Stimulated activated CD8-positive, alpha-beta memory T cell treated with anti-CD3 and anti-CD28 coated beads, Interleukin-7, amount 100 ng/mL, for 48 hours (primary cell): Measurements from ENCODE around the gene STK32A.

Source experiments
- DNase-seq, 2 donors: peaks; one replicate each; pipeline ENCODE4 v3.0.0-alpha.2; 2020; ENCODE audit warnings: low read depth in 1 of 2; ENCODE audit errors: extremely low read depth in 1 of 2

Gene STK32A

DNA sequence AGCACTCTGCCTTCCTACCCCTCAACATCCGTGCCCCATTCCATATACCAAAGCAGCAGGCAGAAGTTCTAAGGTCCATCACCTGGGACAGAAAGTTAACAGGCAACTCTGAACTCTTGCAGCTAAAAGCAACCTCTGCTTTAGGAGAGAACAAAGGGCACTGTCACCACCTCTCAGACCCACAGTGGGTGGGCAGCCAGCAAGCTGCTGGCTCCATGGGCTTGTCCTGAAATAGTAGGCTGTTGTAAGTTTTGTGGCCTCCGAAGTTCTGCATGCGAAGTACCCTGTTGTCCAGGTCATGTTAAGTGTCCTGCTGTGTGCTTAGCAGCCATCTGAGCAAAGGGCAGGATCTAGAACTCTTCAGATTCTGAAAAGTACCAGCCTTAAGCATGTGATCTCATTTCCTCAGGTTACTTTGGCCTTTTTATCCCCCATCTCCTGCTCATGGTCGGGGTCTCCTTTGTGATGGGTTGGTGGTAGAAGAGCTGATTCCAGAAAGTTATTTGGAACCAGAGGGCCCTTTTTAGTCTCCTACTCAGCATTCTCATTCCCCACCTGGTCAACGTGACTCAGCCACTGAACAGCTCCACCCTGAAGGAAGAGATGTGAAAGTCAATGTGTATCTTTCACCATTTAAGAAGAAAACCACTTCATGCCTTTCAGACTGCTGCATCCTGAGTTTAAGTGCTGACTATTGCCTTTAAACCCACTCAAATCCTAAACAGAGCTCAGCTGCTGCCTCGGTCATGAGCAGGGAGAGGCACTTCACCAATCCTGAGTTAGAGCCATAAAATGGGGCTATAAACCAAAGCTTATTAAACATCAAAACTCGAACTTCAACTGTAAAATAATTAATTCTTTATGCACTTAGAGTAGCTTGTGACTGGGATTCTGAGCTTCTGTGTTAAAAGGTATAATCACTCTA lies 153.6 kb downstream of the STK32A start:
- no peak for DNase-seq

DNA sequence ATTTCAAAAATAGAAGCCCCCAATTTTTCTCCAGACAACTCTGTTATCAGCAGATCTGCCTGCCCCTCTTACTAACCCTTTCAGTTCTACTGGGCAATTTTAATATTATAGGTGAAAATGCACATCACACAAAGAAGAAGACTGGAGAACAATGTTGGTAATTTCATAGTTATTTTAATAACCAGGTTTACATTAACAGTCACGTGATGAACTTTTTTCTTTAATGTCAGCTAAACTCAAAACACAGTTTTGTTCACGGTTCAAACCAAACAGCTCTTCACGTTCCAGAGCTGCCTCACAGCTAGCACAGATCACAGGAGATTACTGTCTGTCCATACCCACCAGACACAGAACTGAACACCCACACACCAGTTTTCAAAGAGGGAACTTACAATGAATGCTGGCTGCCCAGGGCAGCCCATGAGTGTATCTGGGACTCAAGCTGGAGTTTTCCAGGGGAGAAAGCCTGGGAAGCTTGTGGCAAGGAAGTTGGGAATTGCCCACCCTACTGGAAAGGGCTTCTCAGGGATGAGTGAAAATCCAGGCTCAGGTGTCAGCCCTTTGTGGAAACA lies 155.9 kb downstream of the STK32A start:
- no peak for DNase-seq

DNA sequence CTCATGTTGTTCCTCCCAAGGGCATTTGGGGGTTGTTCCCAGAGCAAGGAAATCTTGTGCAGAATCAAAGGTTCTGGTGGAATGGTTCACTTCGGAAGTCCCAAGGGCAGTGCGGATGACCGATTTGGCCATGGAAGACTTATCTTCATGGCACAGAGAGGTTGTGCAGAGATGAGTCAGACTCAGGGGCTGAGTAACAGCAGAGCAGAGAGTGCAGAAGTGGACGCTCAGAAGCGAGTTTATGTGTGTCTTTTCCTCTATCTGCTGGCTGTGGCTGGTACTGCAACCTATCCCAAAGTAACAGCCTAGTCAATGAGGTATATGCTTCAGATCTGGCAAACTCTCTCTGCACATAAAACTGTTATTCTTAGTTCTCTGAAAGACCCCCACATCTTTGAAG lies 157.0 kb downstream of the STK32A start:
- DNase-seq: no peak

DNA sequence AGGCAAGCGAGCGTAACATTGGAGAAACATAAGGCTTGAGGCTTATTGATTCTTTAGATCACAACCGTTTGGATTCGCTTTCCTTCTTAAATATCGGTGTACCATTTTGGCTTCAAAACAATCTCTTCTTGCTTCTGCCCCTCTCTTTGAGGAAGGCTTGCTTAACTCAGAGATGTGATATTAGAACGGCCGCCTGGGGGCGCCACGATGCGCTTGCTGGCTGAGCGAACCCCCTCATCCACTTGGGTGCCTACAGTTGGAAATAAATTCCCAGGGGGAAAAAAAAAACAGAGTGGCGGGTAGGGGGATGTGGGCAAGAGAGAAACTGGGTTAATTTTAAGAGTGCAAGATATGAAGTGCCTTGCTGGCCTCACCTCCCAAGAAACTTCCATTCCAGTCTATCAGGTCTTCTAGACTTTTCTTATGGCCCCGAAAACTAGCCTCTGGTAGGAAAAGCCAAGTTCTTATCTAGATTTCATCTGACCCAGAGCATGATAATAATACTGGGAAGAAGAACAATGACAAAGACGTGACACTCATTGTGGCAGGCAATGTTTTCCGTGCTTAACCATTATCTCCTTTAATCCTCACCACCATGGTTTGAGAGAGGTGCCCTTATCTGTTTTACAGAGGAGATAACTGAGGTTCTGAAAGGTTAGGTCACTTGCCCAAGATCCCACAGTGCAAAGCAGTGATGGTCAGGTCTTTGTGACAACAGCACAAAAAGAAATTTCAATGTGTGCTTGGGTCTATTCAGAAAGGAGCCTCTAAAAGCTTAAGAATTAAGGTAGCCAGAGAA lies 159.2 kb downstream of the STK32A start:
- no peak for DNase-seq

DNA sequence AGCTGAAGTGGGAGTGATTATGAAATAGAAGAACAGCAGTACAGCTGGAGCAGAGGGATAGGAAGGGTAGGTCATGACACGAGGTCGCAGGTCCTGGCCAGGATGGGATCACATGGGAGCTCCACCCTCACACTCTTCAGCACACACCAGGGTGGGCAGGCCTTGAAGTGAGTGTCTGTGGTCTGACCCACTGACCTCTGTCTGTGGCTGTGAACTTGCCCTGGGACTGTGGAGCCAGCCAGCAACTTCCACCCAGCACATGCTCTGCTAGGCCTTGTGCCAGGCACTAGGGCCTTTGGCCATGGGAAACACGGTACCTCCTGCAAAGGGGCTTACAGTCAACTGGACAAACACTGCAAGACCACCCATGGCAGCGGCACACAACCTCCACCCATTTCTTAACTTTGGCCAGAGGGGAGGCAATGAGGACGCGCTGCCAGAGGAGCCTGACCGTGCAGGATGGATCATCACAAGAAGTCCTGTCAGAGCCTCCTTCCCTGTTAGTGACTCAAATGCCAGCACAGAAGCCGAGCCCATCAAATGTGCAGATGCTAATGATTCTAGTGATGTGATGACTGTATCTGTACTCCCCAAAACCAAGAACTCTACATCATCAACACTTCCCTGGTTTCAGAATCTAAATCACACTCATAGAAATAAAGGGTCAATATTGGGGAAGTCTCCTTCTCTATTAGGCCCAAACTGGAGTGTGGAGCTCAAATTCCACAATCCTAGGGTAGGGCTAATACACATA lies 161.4 kb downstream of the STK32A start:
- DNase-seq: no peak

DNA sequence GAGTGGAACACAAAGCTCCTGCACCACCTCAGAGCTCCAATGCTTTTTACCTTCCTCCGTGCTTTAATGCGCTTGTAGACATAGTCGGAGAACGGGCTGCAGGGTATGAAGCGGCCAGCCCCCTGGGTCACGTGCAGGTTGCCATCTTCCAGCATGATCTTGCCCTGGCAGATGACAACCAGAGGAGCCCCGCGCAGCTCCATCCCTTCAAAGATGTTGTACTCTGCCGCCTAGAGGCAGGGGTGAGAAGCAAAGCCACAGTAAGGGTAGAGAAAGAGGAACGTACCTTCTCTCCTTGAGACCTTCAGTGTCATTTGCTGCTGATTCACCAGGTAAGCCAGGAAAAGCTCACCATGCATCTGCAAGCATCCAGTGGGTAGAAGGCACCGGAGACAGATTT lies 162.8 kb downstream of the STK32A start:
- no peak for DNase-seq

DNA sequence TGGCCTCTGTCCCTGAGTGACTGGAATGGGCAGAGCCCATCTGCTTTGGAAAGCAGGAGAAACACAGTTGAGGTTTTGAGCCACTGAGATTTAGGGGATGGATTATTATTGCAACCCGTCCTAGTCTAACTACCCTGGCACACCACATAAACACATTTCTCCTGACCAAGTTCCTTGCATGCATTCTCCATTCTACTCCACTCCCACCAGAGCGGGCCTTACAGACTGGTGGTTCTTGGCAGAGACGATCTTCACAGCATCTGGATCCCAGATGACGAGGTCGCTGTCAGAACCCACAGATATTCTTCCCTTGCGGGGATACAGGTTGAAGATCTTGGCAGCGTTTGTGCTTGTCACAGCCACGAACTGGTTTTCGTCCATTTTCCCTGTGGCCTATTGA lies 164.0 kb downstream of the STK32A start:
- DNase-seq: no peak

DNA sequence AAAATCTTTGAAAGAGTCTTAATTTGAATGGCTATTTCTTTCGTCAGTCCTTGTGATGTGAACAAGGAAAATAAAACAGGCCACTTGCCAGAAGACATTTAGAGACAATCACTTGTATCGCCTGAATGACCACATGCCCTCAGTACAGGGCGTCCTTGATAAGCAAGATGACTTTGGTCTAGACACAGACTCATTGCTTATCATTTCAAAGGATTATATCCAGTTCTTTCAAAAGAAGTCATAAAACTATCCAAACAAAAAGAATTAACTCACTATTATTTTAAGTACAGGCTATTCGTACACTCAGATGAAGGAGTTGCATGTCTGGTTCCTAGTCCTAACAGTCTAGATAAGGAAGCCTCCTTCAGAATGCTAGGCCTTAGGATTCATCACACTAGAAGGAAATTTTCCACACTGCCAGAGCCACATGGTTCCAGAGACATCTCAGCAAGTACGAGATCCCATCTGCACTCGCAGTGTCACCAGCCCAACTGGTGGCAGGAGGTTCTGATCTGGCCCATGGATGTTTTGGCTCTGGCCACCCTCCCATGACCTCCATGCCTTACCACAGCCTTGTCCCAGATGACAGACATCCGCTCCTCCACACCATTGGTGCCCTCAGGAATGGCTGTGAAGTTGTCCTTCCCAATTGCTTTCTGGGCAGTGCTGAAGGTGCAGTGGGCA lies 165.4 kb downstream of the STK32A start:
- no peak for DNase-seq

DNA sequence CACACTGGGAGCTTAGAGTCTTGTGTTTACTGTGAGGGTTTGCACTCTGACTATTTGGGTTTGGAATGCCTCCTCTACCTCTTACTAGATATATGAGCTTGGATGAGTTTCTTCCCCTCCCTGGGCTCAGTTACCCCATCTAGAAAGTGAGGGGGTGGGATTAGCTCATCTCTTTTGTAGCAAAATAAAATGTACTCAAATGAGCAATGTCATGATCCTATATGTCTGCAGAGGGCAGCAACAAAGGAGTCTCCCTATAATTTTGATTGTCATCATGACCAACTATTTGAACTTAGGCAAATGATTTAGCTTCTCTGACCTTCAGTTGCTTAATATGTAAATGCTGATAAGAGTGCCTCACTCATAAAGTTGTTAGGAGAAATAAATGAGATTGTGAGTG lies 166.1 kb downstream of the STK32A start:
- DNase-seq: no peak

DNA sequence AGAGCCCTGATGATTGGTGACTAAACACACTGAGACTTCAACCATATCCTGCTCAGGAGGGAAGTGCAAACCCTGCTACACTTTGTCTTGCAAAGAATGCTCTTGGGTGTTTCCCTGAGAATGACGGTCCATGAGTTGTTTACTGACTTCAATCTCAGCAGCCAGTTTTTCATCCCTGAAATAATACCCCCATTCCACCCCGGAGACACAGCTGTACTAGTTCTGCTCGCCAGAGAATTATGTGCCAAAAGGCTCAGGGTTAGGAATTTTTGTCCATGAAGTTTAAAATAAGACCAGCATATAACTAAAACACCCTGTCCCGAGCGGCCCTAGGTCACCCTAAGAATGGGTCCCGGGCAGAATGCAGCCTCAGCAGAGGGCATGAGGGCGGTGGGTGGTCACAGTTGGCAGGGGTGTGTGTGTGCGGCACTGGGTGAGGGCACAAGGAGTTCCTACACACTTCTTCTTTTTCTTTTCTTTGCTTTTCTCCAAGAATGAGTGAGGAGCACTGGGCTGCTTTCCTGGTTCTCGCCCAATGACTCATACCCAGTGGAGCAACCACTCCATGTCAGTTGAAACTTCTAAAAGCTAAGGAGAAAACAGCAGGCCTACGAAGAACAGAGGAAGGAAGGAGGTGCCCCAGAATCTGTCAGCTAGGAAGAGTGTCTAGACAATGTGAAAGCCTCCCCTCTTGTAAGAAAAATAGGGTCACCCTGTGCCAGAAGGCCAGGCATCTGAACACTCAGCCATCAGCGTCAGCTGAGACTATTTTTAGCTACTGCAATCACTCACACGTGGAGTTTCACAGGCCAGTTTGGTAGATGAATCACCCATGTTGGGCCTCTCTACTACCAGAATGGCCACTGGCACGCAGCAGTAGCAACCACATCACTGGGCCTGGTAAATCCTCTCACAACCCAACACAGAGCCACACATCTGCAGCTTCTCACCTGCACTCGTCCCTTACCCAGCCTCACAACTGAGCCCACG lies 169.1 kb downstream of the STK32A start:
- DNase-seq: no peak

DNA sequence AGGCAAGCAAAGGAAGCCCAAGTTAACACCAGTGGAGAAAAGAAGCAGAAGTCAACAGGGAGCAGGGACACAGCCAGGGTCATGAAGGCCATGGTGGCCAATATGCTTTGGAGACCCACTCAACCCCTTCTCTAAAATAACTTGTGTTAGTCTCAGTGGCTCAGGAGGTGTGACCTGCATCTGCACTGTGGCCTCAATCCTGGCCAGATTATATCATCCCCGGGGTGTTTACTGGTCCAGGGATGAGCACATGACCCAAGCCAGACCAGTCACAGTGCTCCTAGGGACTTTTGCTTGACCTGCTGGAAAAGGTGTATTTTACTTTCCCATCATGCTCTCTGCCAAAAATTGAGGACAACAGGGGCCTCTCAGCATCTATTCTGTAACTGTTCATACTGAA lies 169.9 kb downstream of the STK32A start:
- DNase-seq: no peak

DNA sequence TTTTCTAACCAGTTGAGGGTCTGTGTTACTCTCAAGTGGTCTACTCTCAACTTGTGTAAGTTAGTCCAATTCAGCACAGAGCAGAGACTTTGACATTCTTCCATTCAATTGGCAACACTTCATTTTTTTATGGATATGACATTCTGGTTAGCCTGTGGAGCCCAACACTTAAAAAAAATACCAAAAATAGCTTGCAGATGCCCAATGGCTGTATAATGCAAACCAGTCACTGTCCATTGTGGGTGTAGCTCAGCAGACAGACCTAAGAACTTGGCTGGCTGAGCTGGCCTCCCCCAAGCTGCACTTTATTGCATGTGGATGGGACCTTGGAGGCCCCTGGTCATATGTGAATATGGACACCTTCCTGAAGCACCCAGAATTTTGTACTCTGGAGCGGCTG lies 171.8 kb downstream of the STK32A start:
- DNase-seq: no peak

DNA sequence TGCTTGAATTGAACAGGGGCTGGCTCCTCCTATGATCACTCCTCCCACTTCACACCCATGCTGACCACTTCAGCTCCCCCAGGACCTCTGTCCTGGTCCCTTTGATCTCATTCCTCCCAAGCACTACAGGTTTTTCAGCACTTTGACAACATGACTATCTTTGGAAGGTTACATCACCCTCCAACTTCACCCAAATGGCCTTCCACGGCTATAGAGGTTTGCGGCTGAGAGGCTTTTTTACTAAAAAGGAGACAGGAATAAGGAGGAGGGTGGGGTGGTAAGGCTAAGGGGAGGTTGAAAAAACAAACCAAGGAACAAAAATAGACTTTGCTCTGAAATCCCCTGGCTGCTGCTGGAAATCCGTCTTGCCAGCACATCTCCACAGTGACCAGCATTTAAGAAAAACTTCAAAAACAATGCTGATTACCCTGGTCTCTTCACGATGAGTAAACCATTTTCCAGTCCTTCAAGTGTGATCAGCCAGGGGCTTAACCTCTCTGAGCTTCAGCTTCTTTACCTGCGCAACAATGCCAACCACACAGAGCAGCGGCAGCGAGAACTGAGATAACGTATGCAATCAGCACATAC lies 172.4 kb downstream of the STK32A start:
- no peak for DNase-seq

DNA sequence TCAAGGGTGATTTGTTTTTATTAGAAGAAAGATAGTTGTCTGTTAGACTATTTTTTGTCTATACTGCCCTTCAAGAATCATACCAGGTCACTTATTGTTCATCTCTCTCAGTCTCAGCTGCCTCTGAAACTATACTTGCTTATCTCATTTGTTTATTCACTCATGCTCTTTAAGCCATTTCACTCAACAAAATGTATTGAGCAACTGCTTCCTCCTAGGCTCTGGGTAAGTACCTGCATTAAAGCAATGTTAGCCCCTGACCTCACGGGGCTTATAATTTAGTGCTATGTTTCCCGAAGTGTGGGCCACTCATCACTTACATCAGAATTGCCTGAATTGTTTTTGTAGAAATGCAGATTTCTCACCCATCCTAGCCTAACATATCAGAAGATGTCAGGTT lies 174.2 kb downstream of the STK32A start:
- DNase-seq: no peak

DNA sequence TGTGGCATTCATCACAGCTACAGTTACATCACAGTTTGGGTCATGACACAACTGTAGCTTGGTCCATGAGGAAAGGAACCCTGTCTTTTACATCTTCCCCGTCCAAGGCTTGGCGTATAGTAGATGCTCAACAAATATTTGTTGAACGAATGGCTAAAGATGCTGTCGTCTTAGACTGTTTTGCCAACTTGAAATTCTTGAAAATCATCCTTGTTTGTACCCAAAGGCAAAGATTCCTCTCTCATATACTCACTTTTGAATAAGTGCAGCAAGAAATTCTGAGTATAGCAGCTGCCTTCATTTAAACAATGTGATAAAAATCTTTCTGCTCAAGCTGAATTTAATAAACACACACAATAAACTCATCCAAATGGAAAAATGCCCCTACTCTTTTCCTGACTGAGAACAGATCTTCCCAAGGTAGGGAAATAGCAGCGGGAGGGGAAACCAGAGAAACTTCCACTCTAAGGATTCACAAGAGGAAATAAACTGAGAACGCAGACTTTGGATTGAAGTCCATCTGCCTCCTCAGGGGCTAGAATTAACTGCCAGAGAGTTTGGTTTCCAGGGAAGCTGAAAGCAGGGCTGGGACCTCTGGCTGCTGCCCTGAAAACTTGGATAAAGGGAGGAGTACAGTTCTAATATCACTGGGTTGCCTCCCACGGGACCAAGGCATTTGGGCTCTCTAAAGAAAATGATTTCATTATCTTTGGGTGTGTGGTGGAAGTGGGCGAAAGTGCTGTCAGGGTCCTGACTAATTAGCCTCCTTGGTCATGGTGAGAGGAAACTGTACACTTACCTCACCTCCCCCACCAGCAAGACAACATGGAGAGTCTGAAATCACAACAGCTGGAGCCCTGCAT lies 175.9 kb downstream of the STK32A start:
- no peak for DNase-seq

DNA sequence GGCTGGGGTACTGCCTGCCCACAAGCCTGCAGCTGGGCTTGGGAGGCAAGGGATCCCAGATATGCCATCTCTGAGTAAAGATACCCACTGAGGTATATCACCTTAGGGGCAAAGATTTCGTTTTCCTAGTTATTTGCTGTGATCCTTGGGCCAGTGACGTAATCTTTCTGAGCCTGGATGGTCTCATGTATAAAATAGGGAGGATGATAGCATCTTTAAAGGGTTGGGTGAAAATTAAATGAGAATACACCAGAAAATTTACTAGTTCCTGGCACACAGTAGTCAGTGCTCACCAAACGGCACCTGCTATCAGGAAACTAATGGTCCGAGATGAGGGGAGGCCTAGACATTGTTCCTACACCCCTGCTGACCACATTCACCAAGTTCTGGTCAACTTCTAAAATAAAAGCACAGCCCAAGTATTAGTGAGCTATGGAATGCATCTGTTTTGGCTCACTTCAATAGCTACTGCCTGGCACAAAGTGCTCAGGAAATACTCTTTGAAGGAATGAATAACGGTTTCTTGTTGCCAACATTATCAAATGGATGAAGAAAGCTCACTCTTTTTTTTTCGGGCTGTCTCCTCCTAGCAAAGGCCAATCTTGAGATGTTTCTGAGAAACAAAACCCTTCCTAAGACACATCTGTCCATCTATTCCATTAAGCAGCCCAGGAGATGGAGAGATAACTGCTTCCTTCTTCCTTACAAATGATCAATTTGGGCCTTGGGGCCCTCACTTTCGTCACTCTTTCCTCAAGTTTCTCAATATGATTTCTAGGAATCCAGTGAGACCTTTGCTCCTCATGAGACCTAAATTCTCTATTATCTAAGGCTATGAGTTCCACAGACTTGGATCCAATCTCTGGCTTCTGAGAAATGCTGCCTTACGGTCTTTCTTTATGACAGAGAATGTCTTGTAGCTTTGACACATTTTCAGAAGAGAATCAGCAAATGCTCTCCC lies 176.8 kb downstream of the STK32A start:
- no peak for DNase-seq

DNA sequence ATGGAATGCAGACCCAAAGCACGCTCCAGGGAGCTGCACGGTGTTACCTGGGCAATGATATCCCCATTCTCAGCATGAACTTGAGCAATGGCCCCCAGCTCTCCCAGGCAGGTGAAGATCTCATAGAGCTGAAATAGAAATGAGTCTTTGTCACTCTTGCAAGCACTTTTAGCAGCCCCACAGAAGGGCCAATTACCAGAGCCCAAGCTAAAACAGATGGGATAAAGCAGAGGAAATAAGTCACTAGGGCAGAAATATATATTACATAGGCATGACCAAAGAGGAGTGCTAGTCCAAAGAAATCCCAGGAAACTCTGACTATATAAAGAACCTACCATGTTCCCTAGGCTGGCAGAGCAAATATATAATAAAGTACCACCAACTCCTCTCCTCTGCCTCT lies 177.7 kb downstream of the STK32A start:
- DNase-seq: no peak
